ENCODE results near the gene BBOF1. TPM values are rescaled to one million over a fixed set of nuclear protein-coding genes. Genes with fewer than 3 reads are reported as not detected.

Gene BBOF1
- total and polyA plus RNA-seq, 9 of the 15 experiments (the other 6 are each of a cell fraction or from before 2014, with no cell fraction given): 1.3 to 4.9 (median 4.2) TPM

DNA sequence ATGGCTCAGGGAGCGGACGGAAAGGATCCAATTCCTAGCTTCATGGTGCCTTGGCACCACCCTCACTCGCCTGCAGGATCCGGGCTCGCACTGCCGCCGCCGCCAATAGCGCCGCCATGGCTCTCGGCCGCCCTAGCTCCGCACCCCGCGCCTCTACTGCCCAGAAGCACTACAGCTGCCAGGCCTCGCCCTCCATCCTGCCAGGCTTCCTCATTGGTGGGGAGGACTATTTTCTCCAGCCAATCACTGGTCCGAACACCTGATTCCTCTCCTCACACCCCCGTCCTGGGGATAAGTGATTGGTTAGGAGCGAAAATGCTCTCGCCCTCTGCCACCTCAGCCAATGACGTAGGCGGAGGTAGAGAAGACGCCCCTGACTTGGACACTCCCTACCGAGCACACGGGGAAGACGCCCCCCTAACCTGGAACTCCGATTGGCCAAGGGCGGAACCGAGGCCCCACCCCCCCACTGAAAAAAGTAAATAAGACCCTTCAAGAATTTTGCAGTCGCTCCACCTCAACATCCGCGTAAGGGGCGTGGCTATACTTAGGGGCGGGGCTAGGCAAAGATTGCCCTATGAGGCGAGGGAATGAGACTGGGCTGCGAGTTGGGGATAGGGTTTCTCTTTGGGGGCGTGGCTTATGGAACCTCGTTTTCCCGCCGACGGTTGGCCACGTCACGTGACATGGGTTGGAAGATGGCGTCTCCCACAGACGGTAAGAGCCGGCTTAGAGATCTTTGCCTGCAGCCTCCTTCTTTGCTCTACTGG lies 65.3 kb downstream of the BBOF1 start, which contains the start of the genes ALDH6A1 and LIN52 (continued):
- TF ChIP-seq, protein P1, sequence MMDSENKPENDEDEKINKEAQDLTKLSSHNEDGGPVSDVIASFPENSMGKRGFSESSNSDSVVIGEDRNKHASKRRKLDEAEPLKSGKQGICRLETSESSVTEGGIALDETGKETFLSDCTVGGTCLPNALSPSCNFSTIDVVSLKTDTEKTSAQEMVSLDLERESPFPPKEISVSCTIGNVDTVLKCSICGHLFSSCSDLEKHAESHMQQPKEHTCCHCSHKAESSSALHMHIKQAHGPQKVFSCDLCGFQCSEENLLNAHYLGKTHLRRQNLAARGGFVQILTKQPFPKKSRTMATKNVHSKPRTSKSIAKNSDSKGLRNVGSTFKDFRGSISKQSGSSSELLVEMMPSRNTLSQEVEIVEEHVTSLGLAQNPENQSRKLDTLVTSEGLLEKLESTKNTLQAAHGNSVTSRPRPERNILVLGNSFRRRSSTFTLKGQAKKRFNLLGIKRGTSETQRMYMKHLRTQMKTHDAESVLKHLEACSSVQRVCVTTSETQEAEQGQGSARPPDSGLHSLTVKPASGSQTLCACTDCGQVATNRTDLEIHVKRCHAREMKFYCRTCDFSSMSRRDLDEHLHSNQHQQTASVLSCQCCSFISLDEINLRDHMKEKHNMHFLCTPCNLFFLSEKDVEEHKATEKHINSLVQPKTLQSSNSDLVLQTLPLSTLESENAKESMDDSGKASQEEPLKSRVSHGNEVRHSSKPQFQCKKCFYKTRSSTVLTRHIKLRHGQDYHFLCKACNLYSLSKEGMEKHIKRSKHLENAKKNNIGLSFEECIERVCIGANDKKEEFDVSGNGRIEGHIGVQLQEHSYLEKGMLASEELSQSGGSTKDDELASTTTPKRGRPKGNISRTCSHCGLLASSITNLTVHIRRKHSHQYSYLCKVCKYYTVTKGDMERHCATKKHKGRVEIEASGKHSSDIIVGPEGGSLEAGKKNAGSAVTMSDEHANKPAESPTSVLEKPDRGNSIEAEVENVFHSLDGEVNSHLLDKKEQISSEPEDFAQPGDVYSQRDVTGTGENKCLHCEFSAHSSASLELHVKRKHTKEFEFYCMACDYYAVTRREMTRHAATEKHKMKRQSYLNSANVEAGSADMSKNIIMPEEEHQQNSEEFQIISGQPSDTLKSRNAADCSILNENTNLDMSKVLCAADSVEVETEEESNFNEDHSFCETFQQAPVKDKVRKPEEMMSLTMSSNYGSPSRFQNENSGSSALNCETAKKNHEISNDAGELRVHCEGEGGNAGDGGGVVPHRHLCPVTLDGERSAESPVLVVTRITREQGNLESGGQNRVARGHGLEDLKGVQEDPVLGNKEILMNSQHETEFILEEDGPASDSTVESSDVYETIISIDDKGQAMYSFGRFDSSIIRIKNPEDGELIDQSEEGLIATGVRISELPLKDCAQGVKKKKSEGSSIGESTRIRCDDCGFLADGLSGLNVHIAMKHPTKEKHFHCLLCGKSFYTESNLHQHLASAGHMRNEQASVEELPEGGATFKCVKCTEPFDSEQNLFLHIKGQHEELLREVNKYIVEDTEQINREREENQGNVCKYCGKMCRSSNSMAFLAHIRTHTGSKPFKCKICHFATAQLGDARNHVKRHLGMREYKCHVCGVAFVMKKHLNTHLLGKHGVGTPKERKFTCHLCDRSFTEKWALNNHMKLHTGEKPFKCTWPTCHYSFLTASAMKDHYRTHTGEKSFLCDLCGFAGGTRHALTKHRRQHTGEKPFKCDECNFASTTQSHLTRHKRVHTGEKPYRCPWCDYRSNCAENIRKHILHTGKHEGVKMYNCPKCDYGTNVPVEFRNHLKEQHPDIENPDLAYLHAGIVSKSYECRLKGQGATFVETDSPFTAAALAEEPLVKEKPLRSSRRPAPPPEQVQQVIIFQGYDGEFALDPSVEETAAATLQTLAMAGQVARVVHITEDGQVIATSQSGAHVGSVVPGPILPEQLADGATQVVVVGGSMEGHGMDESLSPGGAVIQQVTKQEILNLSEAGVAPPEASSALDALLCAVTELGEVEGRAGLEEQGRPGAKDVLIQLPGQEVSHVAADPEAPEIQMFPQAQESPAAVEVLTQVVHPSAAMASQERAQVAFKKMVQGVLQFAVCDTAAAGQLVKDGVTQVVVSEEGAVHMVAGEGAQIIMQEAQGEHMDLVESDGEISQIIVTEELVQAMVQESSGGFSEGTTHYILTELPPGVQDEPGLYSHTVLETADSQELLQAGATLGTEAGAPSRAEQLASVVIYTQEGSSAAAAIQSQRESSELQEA (IDR thresholded peaks at IDR 0.05; ENCODE audit: low read depth): no peak
- peak; percentile 76; the same call in 1 of the 2 replicates for TF ChIP-seq RB1 (IDR thresholded peaks at IDR 0.05; ENCODE audit: low read depth)
- TF ChIP-seq FOS (IDR thresholded peaks at IDR 0.05; ENCODE audit: extremely low read depth, insufficient read length): peak; percentile 87
- TF ChIP-seq ZKSCAN1 (IDR thresholded peaks at IDR 0.05; ENCODE audit: low read depth, low read length): no peak
- no peak for TF ChIP-seq ZBTB8A (IDR thresholded peaks at IDR 0.05; ENCODE audit: partially characterized antibody)
- no peak for TF ChIP-seq ZNF717 (CRISPR knock-in tag; IDR thresholded peaks at IDR 0.05)
- TF ChIP-seq NFRKB (IDR thresholded peaks at IDR 0.05; ENCODE audit: low read depth): no peak
- no peak for TF ChIP-seq HMG20B (CRISPR knock-in tag; IDR thresholded peaks at IDR 0.05)
- TF ChIP-seq, protein P2, sequence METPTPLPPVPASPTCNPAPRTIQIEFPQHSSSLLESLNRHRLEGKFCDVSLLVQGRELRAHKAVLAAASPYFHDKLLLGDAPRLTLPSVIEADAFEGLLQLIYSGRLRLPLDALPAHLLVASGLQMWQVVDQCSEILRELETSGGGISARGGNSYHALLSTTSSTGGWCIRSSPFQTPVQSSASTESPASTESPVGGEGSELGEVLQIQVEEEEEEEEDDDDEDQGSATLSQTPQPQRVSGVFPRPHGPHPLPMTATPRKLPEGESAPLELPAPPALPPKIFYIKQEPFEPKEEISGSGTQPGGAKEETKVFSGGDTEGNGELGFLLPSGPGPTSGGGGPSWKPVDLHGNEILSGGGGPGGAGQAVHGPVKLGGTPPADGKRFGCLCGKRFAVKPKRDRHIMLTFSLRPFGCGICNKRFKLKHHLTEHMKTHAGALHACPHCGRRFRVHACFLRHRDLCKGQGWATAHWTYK (CRISPR knock-in tag; IDR thresholded peaks at IDR 0.05): no peak
- TF ChIP-seq ZNF696 (CRISPR knock-in tag; conservative IDR thresholded peaks at IDR 0.05): no peak
- TF ChIP-seq EGR1 (conservative IDR thresholded peaks at IDR 0.05): peak; percentile 67
- no peak for TF ChIP-seq CC2D1A (IDR thresholded peaks at IDR 0.05)
- TF ChIP-seq ESRRA (IDR thresholded peaks at IDR 0.05; ENCODE audit: borderline replicate concordance, low read depth): no peak
- no peak for TF ChIP-seq IFI16 (CRISPR knock-in tag; IDR thresholded peaks at IDR 0.05)
- TF ChIP-seq ZNF12 (CRISPR knock-in tag; IDR thresholded peaks at IDR 0.05): no peak
- TF ChIP-seq TFAM (CRISPR knock-in tag; conservative IDR thresholded peaks at IDR 0.05): no peak
- peak; percentile 98 to 99 for TF ChIP-seq FOXK2 (conservative IDR thresholded peaks at IDR 0.05 in 1 of 2, IDR thresholded peaks at IDR 0.05 in 1 of 2; ENCODE audit: low read depth in 2 of 2)
- no peak for TF ChIP-seq SMARCB1 (IDR thresholded peaks at IDR 0.05; ENCODE audit: insufficient read length, low read depth)
- TF ChIP-seq, protein P3, sequence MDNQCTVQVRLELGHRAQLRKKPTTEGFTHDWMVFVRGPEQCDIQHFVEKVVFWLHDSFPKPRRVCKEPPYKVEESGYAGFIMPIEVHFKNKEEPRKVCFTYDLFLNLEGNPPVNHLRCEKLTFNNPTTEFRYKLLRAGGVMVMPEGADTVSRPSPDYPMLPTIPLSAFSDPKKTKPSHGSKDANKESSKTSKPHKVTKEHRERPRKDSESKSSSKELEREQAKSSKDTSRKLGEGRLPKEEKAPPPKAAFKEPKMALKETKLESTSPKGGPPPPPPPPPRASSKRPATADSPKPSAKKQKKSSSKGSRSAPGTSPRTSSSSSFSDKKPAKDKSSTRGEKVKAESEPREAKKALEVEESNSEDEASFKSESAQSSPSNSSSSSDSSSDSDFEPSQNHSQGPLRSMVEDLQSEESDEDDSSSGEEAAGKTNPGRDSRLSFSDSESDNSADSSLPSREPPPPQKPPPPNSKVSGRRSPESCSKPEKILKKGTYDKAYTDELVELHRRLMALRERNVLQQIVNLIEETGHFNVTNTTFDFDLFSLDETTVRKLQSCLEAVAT (IDR thresholded peaks at IDR 0.05): no peak

All from K562 (cell line).